ENCODE results near the gene CSMD2.

CSMD2 gene

GRCh38 chr1:33828059-33828458 is 337.0 kb downstream of the CSMD2 start:
- TF ChIP-seq TAF1 (IDR thresholded peaks at IDR 0.05; ENCODE audit: low read depth) (no peak), TEAD4 (IDR thresholded peaks at IDR 0.05) (no peak), TCF12 (IDR thresholded peaks at IDR 0.05; ENCODE audit: low read depth) (no peak), YY1 (IDR thresholded peaks at IDR 0.05; ENCODE audit: low read depth) (no peak), CEBPB (IDR thresholded peaks at IDR 0.05) (no peak), MAX (IDR thresholded peaks at IDR 0.05) (no peak), USF1 (IDR thresholded peaks at IDR 0.05) (no peak), ZBTB7A (IDR thresholded peaks at IDR 0.05; ENCODE audit: low read depth) (no peak), FOXM1 (IDR thresholded peaks at IDR 0.05; ENCODE audit: borderline replicate concordance, low read depth) (no peak), REST (IDR thresholded peaks at IDR 0.05; ENCODE audit: low read depth) (no peak), EP300 (IDR thresholded peaks at IDR 0.05; ENCODE audit: borderline replicate concordance) (no peak), RAD21 (IDR thresholded peaks at IDR 0.05; ENCODE audit: low read depth) (no peak), NFIC (IDR thresholded peaks at IDR 0.05) (no peak), CREB1 (IDR thresholded peaks at IDR 0.05; ENCODE audit: low read depth) (no peak), EGR1 (IDR thresholded peaks at IDR 0.05) (no peak)

- TF ChIP-seq MAX (IDR thresholded peaks at IDR 0.05) (no peak), YY1 (IDR thresholded peaks at IDR 0.05; ENCODE audit: low read depth) (no peak), TCF12 (IDR thresholded peaks at IDR 0.05; ENCODE audit: low read depth) (no peak), REST (IDR thresholded peaks at IDR 0.05; ENCODE audit: low read depth) (no peak), TEAD4 (IDR thresholded peaks at IDR 0.05) (no peak), EP300 (IDR thresholded peaks at IDR 0.05; ENCODE audit: borderline replicate concordance) (no peak), EGR1 (IDR thresholded peaks at IDR 0.05) (no peak), NFIC (IDR thresholded peaks at IDR 0.05) (no peak), USF1 (IDR thresholded peaks at IDR 0.05) (no peak), ZBTB7A (IDR thresholded peaks at IDR 0.05; ENCODE audit: low read depth) (no peak), RAD21 (IDR thresholded peaks at IDR 0.05; ENCODE audit: low read depth) (no peak), TAF1 (IDR thresholded peaks at IDR 0.05; ENCODE audit: low read depth) (no peak), FOXM1 (IDR thresholded peaks at IDR 0.05; ENCODE audit: borderline replicate concordance, low read depth) (no peak), CEBPB (IDR thresholded peaks at IDR 0.05) (no peak), CREB1 (IDR thresholded peaks at IDR 0.05; ENCODE audit: low read depth) (no peak)
Observed at GRCh38 chr1:33826711-33827110, 338.3 kb downstream of the CSMD2 start.

GRCh38 chr1:33826311-33826710 is 338.7 kb downstream of the CSMD2 start:
- TF ChIP-seq FOXM1 (IDR thresholded peaks at IDR 0.05; ENCODE audit: borderline replicate concordance, low read depth) (no peak), EP300 (IDR thresholded peaks at IDR 0.05; ENCODE audit: borderline replicate concordance) (no peak), CEBPB (IDR thresholded peaks at IDR 0.05) (no peak), TAF1 (IDR thresholded peaks at IDR 0.05; ENCODE audit: low read depth) (no peak)

GRCh38 chr1:33825506-33825905 is 339.5 kb downstream of the CSMD2 start:
- TF ChIP-seq EP300 (IDR thresholded peaks at IDR 0.05; ENCODE audit: borderline replicate concordance) (no peak), YY1 (IDR thresholded peaks at IDR 0.05; ENCODE audit: low read depth) (no peak), TCF12 (IDR thresholded peaks at IDR 0.05; ENCODE audit: low read depth) (no peak), RAD21 (IDR thresholded peaks at IDR 0.05; ENCODE audit: low read depth) (no peak), ZBTB7A (IDR thresholded peaks at IDR 0.05; ENCODE audit: low read depth) (no peak), TEAD4 (IDR thresholded peaks at IDR 0.05) (no peak), USF1 (IDR thresholded peaks at IDR 0.05) (no peak), NFIC (IDR thresholded peaks at IDR 0.05) (no peak), EGR1 (IDR thresholded peaks at IDR 0.05) (no peak), CEBPB (IDR thresholded peaks at IDR 0.05) (no peak)

GRCh38 chr1:33824971-33825370 is 340.1 kb downstream of the CSMD2 start:
- no peak for TF ChIP-seq YY1 (IDR thresholded peaks at IDR 0.05; ENCODE audit: low read depth)
- no peak for TF ChIP-seq FOXM1 (IDR thresholded peaks at IDR 0.05; ENCODE audit: borderline replicate concordance, low read depth)
- TF ChIP-seq USF1 (IDR thresholded peaks at IDR 0.05): no peak
- no peak for TF ChIP-seq NFIC (IDR thresholded peaks at IDR 0.05)
- no peak for TF ChIP-seq TAF1 (IDR thresholded peaks at IDR 0.05; ENCODE audit: low read depth)
- TF ChIP-seq TEAD4 (IDR thresholded peaks at IDR 0.05): no peak
- TF ChIP-seq EGR1 (IDR thresholded peaks at IDR 0.05): no peak
- TF ChIP-seq EP300 (IDR thresholded peaks at IDR 0.05; ENCODE audit: borderline replicate concordance): no peak
- TF ChIP-seq TCF12 (IDR thresholded peaks at IDR 0.05; ENCODE audit: low read depth): no peak
- no peak for TF ChIP-seq CREB1 (IDR thresholded peaks at IDR 0.05; ENCODE audit: low read depth)
- TF ChIP-seq MAX (IDR thresholded peaks at IDR 0.05): no peak
- TF ChIP-seq CEBPB (IDR thresholded peaks at IDR 0.05): no peak
- TF ChIP-seq ZBTB7A (IDR thresholded peaks at IDR 0.05; ENCODE audit: low read depth): no peak
- no peak for TF ChIP-seq REST (IDR thresholded peaks at IDR 0.05; ENCODE audit: low read depth)
- no peak for TF ChIP-seq RAD21 (IDR thresholded peaks at IDR 0.05; ENCODE audit: low read depth)
